Measurements from ENCODE around the gene ISOC1.

The ISOC1 gene

GRCh38 chr5:129074903-129075302 lies 19.6 kb upstream of the ISOC1 start:
- H3K27me3 ChIP-seq (ENCODE audit: insufficient read depth, low read length, poor library complexity) = no peaks in the 10 kb centered on the region
- no peak overlapping the region for H3K27ac ChIP-seq (ENCODE audit: low read length)
- H4K20me1 ChIP-seq (ENCODE audit: insufficient read depth, low read length) = no peaks in the 10 kb centered on the region
- no peak overlapping the region for H3K9ac ChIP-seq (ENCODE audit: low read depth, low read length)
- ATAC-seq (ENCODE audit: insufficient read depth, low read depth) (no peak), DNase-seq (no peak)
- H3K4me2 ChIP-seq (ENCODE audit: insufficient read depth, low read length) = no peak overlapping the region
- no peaks in the 10 kb centered on the region for H3K36me3 ChIP-seq (ENCODE audit: insufficient read depth, low read length)
- TF ChIP-seq EZH2 (IDR thresholded peaks at IDR 0.05; ENCODE audit: borderline replicate concordance, low read depth, low read length, severe bottlenecking) (no peak), CTCF (IDR thresholded peaks at IDR 0.05; ENCODE audit: borderline replicate concordance, extremely low read depth, low read length, poor library complexity, severe bottlenecking) (no peak)
- no peak overlapping the region for H2AFZ ChIP-seq (ENCODE audit: low read depth, low read length)
- H3K9me3 ChIP-seq (ENCODE audit: insufficient read depth, low read length, severe bottlenecking) = no peaks in the 10 kb centered on the region
- H3K4me1 ChIP-seq (ENCODE audit: insufficient read depth, low read length) = no peaks in the 10 kb centered on the region
- no peak overlapping the region for H3K4me3 ChIP-seq (ENCODE audit: low read depth in 1 of 2, low read length in 2 of 2)
- no peaks in the 10 kb centered on the region for H3K79me2 ChIP-seq (ENCODE audit: insufficient read depth, low read length)

GRCh38 chr5:129077433-129078075 lies 17.0 kb upstream of the ISOC1 start:
- H3K27ac ChIP-seq (ENCODE audit: low read length) = no peak overlapping the region
- TF ChIP-seq CTCF (IDR thresholded peaks at IDR 0.05; ENCODE audit: borderline replicate concordance, extremely low read depth, low read length, poor library complexity, severe bottlenecking) (no peak), EZH2 (IDR thresholded peaks at IDR 0.05; ENCODE audit: borderline replicate concordance, low read depth, low read length, severe bottlenecking) (no peak)

GRCh38 chr5:129078247-129078646 lies 16.3 kb upstream of the ISOC1 start:
- no peak for TF ChIP-seq EZH2 (IDR thresholded peaks at IDR 0.05; ENCODE audit: borderline replicate concordance, low read depth, low read length, severe bottlenecking)
- TF ChIP-seq CTCF (IDR thresholded peaks at IDR 0.05; ENCODE audit: borderline replicate concordance, extremely low read depth, low read length, poor library complexity, severe bottlenecking) = no peak
- Histone ChIP-seq H4K20me1 (ENCODE audit: insufficient read depth, low read length) (no peaks in the 10 kb centered on the region), H3K4me1 (ENCODE audit: insufficient read depth, low read length) (no peaks in the 10 kb centered on the region), H3K9me3 (ENCODE audit: insufficient read depth, low read length, severe bottlenecking) (no peaks in the 10 kb centered on the region), H3K4me3 (ENCODE audit: low read depth in 1 of 2, low read length in 2 of 2) (no peak overlapping the region), H3K79me2 (ENCODE audit: insufficient read depth, low read length) (no peaks in the 10 kb centered on the region), H3K9ac (ENCODE audit: low read depth, low read length) (no peak overlapping the region), H2AFZ (ENCODE audit: low read depth, low read length) (no peak overlapping the region), H3K4me2 (ENCODE audit: insufficient read depth, low read length) (no peak overlapping the region), H3K27me3 (ENCODE audit: insufficient read depth, low read length, poor library complexity) (no peaks in the 10 kb centered on the region), H3K27ac (ENCODE audit: low read length) (no peak overlapping the region), H3K36me3 (ENCODE audit: insufficient read depth, low read length) (no peaks in the 10 kb centered on the region)
- no peak for ATAC-seq (ENCODE audit: insufficient read depth, low read depth)
- DNase-seq = no peak

More at GRCh38 chr5:129077433-129078075, 17.0 kb upstream of the ISOC1 start:
- H3K79me2 ChIP-seq (ENCODE audit: insufficient read depth, low read length) = no peaks in the 10 kb centered on the region
- H3K9ac ChIP-seq (ENCODE audit: low read depth, low read length) = no peak overlapping the region
- H3K4me2 ChIP-seq (ENCODE audit: insufficient read depth, low read length) = no peak overlapping the region
- no peaks in the 10 kb centered on the region for H3K9me3 ChIP-seq (ENCODE audit: insufficient read depth, low read length, severe bottlenecking)
- no peaks in the 10 kb centered on the region for H3K36me3 ChIP-seq (ENCODE audit: insufficient read depth, low read length)
- H3K4me3 ChIP-seq (ENCODE audit: low read depth in 1 of 2, low read length in 2 of 2) = no peak overlapping the region
- DNase-seq (no peak), ATAC-seq (ENCODE audit: insufficient read depth, low read depth) (no peak)
- no peaks in the 10 kb centered on the region for H4K20me1 ChIP-seq (ENCODE audit: insufficient read depth, low read length)
- H2AFZ ChIP-seq (ENCODE audit: low read depth, low read length) = no peak overlapping the region
- H3K4me1 ChIP-seq (ENCODE audit: insufficient read depth, low read length) = no peaks in the 10 kb centered on the region
- H3K27me3 ChIP-seq (ENCODE audit: insufficient read depth, low read length, poor library complexity) = no peaks in the 10 kb centered on the region

Measured in DND-41 (cell line).